ENCODE data around the gene SF3B4. TPM values are rescaled to one million over a fixed set of nuclear protein-coding genes. Genes with fewer than 3 reads are reported as not detected.
A peak's percentile ranks its signal among the peaks of the same experiment; 100 is the strongest.

The SF3B4 gene
- total and polyA plus RNA-seq, 8 donors, result 39.4 to 78.8 (median 66.3) TPM

GRCh38 chr1:149936992-149937705 lies 9.5 kb upstream of the SF3B4 start:
- TF ChIP-seq, protein P1, sequence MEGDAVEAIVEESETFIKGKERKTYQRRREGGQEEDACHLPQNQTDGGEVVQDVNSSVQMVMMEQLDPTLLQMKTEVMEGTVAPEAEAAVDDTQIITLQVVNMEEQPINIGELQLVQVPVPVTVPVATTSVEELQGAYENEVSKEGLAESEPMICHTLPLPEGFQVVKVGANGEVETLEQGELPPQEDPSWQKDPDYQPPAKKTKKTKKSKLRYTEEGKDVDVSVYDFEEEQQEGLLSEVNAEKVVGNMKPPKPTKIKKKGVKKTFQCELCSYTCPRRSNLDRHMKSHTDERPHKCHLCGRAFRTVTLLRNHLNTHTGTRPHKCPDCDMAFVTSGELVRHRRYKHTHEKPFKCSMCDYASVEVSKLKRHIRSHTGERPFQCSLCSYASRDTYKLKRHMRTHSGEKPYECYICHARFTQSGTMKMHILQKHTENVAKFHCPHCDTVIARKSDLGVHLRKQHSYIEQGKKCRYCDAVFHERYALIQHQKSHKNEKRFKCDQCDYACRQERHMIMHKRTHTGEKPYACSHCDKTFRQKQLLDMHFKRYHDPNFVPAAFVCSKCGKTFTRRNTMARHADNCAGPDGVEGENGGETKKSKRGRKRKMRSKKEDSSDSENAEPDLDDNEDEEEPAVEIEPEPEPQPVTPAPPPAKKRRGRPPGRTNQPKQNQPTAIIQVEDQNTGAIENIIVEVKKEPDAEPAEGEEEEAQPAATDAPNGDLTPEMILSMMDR (IDR thresholded peaks at IDR 0.05), result no peak

DNA sequence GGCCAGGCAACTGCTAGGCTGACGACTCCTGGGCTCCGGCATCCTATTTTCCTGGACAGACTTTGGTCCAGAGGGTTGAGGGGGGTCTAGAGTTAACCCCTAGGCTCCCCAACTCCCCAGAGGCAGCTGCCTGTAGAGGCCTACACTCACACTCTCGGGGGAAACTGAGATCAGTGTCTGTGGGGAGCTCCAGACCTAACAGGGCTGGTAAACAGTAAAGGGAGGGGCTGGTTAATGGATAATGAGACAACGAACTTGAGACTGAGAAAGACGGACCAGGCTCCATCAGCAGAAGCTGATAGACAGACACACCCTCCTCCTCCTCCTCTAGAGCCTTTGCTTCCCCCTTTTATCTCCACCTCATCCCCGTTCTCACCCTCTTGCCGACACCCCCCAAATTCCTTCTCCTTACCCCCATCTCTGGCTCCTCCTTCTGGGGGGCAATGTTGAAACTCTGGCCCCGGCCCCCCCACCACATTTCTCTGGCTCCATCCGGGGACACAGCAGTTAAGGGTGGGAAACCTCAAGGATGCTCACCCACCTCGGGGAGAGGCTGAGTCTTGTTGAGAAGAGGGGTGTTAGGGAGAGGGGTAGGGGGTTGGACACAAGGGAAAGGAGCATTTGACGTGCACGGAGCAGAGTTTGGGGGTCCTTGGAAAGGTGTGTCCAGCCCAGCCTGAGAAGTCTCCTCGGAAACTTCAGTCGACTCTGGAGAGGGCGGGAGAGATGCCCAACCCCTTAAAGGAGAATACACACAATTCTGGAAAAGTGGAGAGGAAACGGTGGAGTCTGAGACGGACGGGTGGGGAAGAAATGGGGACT lies 8.8 kb upstream of the SF3B4 start, which contains the start of gene MTMR11:
MTMR11 (minus strand) TSS at position 710 of the 822 bp plus-strand sequence; CDS start at position 478, 232 bp downstream.
- TF ChIP-seq, protein P1 (IDR thresholded peaks at IDR 0.05), result no peak
- Histone ChIP-seq H3K36me3 (no peaks in the 10 kb centered on the region), H3K27me3 (no peaks in the 10 kb centered on the region), H3K9me3 (no peaks in the 10 kb centered on the region), H3K4me3 (peak within 1 kb of the TSS; percentile 41 to 47), H3K4me1 (peaks cover 20 to 55% of the 10 kb centered on the region in 2 donors), H3K27ac (peak within 1 kb of the TSS; percentile 28 to 78)
- intact Hi-C loops (cut with DNase I), result no loop called here
- DNase-seq (peak in 1 of 4 donors; percentile 55), ATAC-seq (peak; percentile 68)

More at GRCh38 chr1:149936992-149937705, 9.5 kb upstream of the SF3B4 start:
- H3K9me3 ChIP-seq, result no peaks in the 10 kb centered on the region
- H3K4me3 ChIP-seq, result peak overlapping the region; percentile 41 to 47
- H3K36me3 ChIP-seq, result no peaks in the 10 kb centered on the region
- ATAC-seq, result peak; percentile 66
- peaks cover 20 to 56% of the 10 kb centered on the region in 2 donors for H3K4me1 ChIP-seq
- intact Hi-C loops (cut with DNase I), result no loop called here
- no peaks in the 10 kb centered on the region for H3K27me3 ChIP-seq
- DNase-seq, result peak in 1 of 4 donors; percentile 41
- peak overlapping the region; percentile 28 to 78 for H3K27ac ChIP-seq

DNA sequence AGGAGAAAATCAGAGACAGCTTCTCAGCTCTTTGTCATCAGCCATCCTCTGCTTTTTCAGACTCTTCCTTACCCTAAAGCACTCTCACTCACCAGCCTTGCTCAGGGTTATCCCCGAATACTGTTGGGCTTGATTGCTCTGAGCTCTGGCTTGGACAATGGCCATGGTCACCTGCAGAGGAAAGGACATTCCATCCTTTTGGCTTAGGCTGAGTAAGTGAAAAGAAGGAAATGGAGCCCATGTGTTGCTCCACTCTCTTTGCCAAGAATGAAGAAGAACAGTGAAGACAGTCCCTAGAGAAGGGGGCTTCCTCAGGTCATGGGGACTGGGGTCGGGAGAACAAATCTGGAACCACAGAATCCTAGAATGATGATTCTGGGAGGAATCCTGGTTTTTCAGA lies 6.8 kb upstream of the SF3B4 start:
- no peak for DNase-seq
- intact Hi-C loops (cut with DNase I), result no loop called here
- no peak for ATAC-seq
- H3K36me3 ChIP-seq, result no peaks in the 10 kb centered on the region
- TF ChIP-seq, protein P1 (IDR thresholded peaks at IDR 0.05), result no peak
- no peak overlapping the region for H3K27ac ChIP-seq
- H3K27me3 ChIP-seq, result no peaks in the 10 kb centered on the region
- no peaks in the 10 kb centered on the region for H3K9me3 ChIP-seq
- H3K4me1 ChIP-seq, result peaks cover 14 to 58% of the 10 kb centered on the region in 2 donors
- no peak overlapping the region for H3K4me3 ChIP-seq

- Histone ChIP-seq H3K4me1 (peaks cover 9 to 58% of the 10 kb centered on the region in 2 donors), H3K4me3 (no peak overlapping the region), H3K27me3 (no peaks in the 10 kb centered on the region), H3K36me3 (no peaks in the 10 kb centered on the region), H3K9me3 (no peaks in the 10 kb centered on the region), H3K27ac (no peak overlapping the region)
- ATAC-seq (no peak), DNase-seq (no peak)
- intact Hi-C loops (cut with DNase I), result no loop called here
- TF ChIP-seq, protein P1 (IDR thresholded peaks at IDR 0.05), result no peak
Observed at GRCh38 chr1:149933208-149933607, 5.6 kb upstream of the SF3B4 start.

DNA sequence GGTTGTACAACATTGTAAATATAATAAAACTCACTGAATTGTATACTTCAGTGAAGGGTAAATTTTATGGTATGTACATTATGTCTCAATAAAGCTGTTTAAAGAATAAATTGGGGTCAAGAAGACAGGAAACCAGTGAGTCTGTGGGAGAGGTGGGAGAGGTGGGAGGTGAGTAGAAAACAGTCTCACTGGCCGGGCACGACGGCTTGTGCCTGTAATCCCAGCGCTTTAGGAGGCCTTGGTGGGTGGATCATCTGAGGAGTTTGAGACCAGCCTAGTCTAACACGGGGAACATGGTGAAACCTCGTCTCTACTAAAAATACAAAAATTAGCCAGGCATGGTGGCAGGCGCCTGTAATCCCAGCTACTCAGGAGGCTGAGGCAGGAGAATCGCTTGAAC lies 4.9 kb upstream of the SF3B4 start:
- DNase-seq, result no peak
- no peak overlapping the region for H3K4me3 ChIP-seq
- H3K36me3 ChIP-seq, result no peaks in the 10 kb centered on the region
- H3K9me3 ChIP-seq, result no peaks in the 10 kb centered on the region
- TF ChIP-seq, protein P1 (IDR thresholded peaks at IDR 0.05), result no peak
- no peak overlapping the region for H3K27ac ChIP-seq
- no peaks in the 10 kb centered on the region for H3K27me3 ChIP-seq
- intact Hi-C loops (cut with DNase I), result no loop called here
- ATAC-seq, result no peak
- peaks cover 2 to 51% of the 10 kb centered on the region in 2 donors for H3K4me1 ChIP-seq
